Peyer's patch (tissue), 4 donors: ENCODE measurements around the gene PDIA5. TPM values are rescaled to one million over a fixed set of nuclear protein-coding genes. Genes with fewer than 3 reads are reported as not detected.

Experiments used
- DNase-seq, 3 donors: peaks; one replicate each; pipeline ENCODE4 v3.0.0-alpha.2; 2017 to 2019
- H3K27ac ChIP-seq, 4 donors: fragments of 200-600 bp; sonication (generic); one replicate each; pipeline ENCODE4 v1.5.1; 2016 to 2019
- H3K27me3 ChIP-seq, 2 donors: fragments of 200-600 bp; sonication (generic); one replicate each; pipeline ENCODE4 v1.5.1; 2019
- H3K36me3 ChIP-seq, 3 donors: fragments of 200-600 bp; sonication (generic); one replicate each; pipeline ENCODE4 v1.5.1; 2016 to 2019
- H3K4me1 ChIP-seq, 4 donors: fragments of 200-600 bp; sonication (generic); one replicate each; pipeline ENCODE4 v1.5.1; 2016 to 2019
- H3K4me3 ChIP-seq, 4 donors: fragments of 200-600 bp; sonication (generic); 1 replicate in 3 of 4; 2 replicates in 1 of 4; pipeline ENCODE4 v1.5.1; 2016 to 2019; ENCODE audit warnings: mild to moderate bottlenecking in 1 of 4
- H3K9me3 ChIP-seq, 4 donors: fragments of 200-600 bp; sonication (generic); one replicate each; pipeline ENCODE4 v1.5.1; 2016 to 2019; ENCODE audit warnings: mild to moderate bottlenecking in 1 of 4
- POLR2A ChIP-seq, 2 donors: fragments of 450-650 bp; IDR thresholded peaks; one replicate each; pipeline ENCODE4 v1.5.1; 2017; ENCODE audit warnings: antibody characterized with exemption in 2 of 2, mild to moderate bottlenecking in 2 of 2, moderate library complexity in 2 of 2
- total RNA-seq, 4 donors: library from RNA; depleted of rRNA; stranded (reverse); fragments of >200 nt; gene quantifications; one replicate each; pipeline ENCODE4 v1.1.0, GENCODE V29; 2016
- TF ChIP-seq, protein P1 (sequence below), 6 experiments: fragments of 450-650 bp in 4 of 6; fragments of 200-600 bp in 2 of 6; sonication (generic) in 1 of 6; IDR thresholded peaks; one replicate each; pipeline ENCODE4 v1.5.1; 2017 to 2019; ENCODE audit warnings: antibody characterized with exemption in 6 of 6, mild to moderate bottlenecking in 3 of 6, moderate library complexity in 1 of 6

Gene PDIA5
- total RNA-seq, 4 donors from 2014 or later: 13.7 to 63.5 (median 19.4) TPM

GRCh38 chr3:123021388-123021787 is 45.4 kb upstream of the PDIA5 start:
- Histone ChIP-seq H3K4me3 (no peak overlapping the region), H3K27me3 (peaks cover 0 to 10% of the 10 kb centered on the region in 2 donors), H3K36me3 (no peaks in the 10 kb centered on the region), H3K27ac (no peak overlapping the region), H3K9me3 (no peaks in the 10 kb centered on the region), H3K4me1 (peaks cover 0 to 5% (median 3%) of the 10 kb centered on the region in 4 donors)
- DNase-seq: no peak
- TF ChIP-seq, protein P1, sequence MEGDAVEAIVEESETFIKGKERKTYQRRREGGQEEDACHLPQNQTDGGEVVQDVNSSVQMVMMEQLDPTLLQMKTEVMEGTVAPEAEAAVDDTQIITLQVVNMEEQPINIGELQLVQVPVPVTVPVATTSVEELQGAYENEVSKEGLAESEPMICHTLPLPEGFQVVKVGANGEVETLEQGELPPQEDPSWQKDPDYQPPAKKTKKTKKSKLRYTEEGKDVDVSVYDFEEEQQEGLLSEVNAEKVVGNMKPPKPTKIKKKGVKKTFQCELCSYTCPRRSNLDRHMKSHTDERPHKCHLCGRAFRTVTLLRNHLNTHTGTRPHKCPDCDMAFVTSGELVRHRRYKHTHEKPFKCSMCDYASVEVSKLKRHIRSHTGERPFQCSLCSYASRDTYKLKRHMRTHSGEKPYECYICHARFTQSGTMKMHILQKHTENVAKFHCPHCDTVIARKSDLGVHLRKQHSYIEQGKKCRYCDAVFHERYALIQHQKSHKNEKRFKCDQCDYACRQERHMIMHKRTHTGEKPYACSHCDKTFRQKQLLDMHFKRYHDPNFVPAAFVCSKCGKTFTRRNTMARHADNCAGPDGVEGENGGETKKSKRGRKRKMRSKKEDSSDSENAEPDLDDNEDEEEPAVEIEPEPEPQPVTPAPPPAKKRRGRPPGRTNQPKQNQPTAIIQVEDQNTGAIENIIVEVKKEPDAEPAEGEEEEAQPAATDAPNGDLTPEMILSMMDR (IDR thresholded peaks at IDR 0.05): no peak
- no peak for TF ChIP-seq POLR2A (IDR thresholded peaks at IDR 0.05)

DNA sequence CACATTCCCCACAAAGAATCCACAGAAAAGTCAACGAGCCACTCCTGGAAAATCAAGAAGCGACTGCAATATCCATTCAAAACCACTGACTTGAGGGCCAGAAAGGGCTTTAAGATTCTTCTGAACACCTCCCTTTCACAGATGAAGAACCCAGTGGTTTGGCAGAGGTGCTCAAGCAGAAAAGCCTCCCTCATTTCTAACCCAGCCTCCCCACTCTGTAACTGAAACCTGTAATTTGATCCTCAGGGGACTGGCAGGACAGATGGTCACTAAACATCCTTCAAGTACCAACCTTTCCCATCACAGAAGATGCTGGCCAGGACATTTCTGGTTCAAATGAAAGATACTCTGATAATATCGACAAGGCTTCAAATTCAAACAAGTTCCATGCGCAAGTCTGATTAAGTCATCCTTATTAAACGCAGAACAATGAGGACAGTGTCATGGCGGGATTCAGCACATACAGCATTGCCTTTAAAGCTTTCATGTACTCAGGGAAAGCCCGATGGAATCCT is 44.8 kb upstream of the PDIA5 start:
- H3K36me3 ChIP-seq: no peaks in the 10 kb centered on the region
- peaks cover 0 to 14% of the 10 kb centered on the region in 2 donors for H3K27me3 ChIP-seq
- no peak overlapping the region for H3K4me3 ChIP-seq
- no peak for DNase-seq
- H3K27ac ChIP-seq: no peak overlapping the region
- H3K4me1 ChIP-seq: peaks cover 0 to 11% (median 10%) of the 10 kb centered on the region in 4 donors
- H3K9me3 ChIP-seq: no peaks in the 10 kb centered on the region
- TF ChIP-seq POLR2A (IDR thresholded peaks at IDR 0.05): no peak
- TF ChIP-seq, protein P1 (IDR thresholded peaks at IDR 0.05): no peak

DNA sequence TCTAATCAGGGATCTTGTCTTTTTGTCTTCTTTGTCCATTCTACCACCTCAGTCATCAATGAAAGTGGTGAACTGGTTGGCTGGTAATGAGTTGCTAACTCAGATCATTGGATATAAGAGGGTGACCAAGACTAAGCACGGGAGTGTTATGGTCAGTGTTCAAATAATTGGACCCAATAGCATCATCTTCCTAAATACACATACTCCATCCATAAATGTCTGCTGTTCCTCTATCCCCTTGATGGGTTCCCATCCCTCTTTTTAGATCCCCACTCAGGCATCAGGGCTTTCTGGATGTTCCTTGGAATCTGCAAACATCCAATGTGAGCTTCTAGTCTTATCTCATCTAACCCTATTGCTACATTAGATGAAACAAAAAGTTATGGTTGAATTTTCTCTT is 42.8 kb upstream of the PDIA5 start:
- Histone ChIP-seq H3K27ac (no peak overlapping the region), H3K9me3 (no peaks in the 10 kb centered on the region), H3K27me3 (peaks cover 0 to 23% of the 10 kb centered on the region in 2 donors), H3K36me3 (no peaks in the 10 kb centered on the region), H3K4me3 (no peak overlapping the region), H3K4me1 (peaks cover 0 to 30% (median 17%) of the 10 kb centered on the region in 4 donors)
- no peak for DNase-seq
- no peak for TF ChIP-seq POLR2A (IDR thresholded peaks at IDR 0.05)
- TF ChIP-seq, protein P1 (IDR thresholded peaks at IDR 0.05): no peak

- peaks cover 0 to 23% of the 10 kb centered on the region in 2 donors for H3K27me3 ChIP-seq
- no peak for TF ChIP-seq POLR2A (IDR thresholded peaks at IDR 0.05)
- TF ChIP-seq, protein P1 (IDR thresholded peaks at IDR 0.05): no peak
- no peaks in the 10 kb centered on the region for H3K9me3 ChIP-seq
- no peak overlapping the region for H3K27ac ChIP-seq
- H3K4me1 ChIP-seq: peaks cover 0 to 30% (median 17%) of the 10 kb centered on the region in 4 donors
- DNase-seq: no peak
- H3K4me3 ChIP-seq: peak overlapping the region in 3 of 4 donors; percentile 55 to 67 (median 58)
- no peaks in the 10 kb centered on the region for H3K36me3 ChIP-seq
These were observed 40.9 kb upstream of the PDIA5 start for GRCh38 chr3:123025642-123026521.

DNA sequence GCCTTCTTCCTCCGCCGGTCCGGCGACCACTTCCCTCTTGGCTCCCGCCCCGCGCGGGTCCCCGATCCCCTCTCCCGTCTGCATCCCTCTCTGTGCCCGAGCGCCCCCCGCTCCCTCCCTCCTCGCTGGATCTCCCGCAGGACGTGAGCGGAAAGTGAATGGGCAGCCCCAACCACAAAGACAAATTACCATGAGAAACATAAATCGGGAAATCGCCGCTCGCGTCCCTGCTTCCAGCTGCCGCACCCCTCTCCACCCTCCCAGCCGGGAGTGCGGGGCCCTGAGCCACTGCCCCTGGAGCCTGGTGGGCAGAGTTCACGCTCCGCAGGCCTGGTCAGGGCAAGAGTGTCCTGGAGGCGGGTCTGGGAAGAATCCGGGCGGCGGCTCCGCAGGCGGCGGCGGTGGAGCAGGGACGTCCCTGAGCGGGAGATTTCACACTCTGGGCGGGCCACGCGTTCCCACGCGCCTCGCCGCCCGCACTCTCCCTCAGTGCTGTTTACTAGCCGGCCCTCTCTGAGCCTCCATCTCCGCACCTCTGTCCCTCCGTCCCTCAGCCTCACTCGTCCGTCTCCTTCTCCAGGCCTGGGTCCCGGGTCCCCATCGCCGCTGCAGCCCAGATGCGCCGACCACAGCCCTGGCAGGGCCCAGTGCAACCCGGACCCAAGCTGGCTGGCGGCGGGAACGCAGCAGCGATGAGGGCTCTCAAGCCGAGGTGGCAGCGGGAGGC is 40.1 kb upstream of the PDIA5 start:
- Histone ChIP-seq H3K36me3 (no peaks in the 10 kb centered on the region), H3K4me1 (peaks cover 0 to 30% (median 17%) of the 10 kb centered on the region in 4 donors), H3K27ac (no peak overlapping the region), H3K9me3 (no peaks in the 10 kb centered on the region), H3K27me3 (peaks cover 0 to 23% of the 10 kb centered on the region in 2 donors), H3K4me3 (peak overlapping the region; percentile 40 to 67 (median 56))
- peak in 2 of 3 donors; percentile 50 to 58 for DNase-seq
- TF ChIP-seq POLR2A (IDR thresholded peaks at IDR 0.05): no peak
- TF ChIP-seq, protein P1 (IDR thresholded peaks at IDR 0.05): no peak
